Astrocyte (in vitro differentiated cells and primary cell): Measurements from ENCODE around the gene CCDC191. TPM values are rescaled to one million over a fixed set of nuclear protein-coding genes. Genes with fewer than 3 reads are reported as not detected.
A peak's percentile ranks its signal among the peaks of the same experiment; 100 is the strongest.

Source experiments
- DNase-seq: peaks from one replicate; pipeline ENCODE4 v3.0.0-alpha.2; 2010; ENCODE audit warnings: low read depth
- FAIRE-seq: peaks from 2 replicates; lab custom pipeline; 2011; peaks lifted over from hg19 to GRCh38; lab: Jason Lieb, UNC
- H2AFZ ChIP-seq: 2 replicates; pipeline ENCODE4 v1.6.0; 2012; ENCODE audit warnings: low read depth, low read length, inconsistent platforms
- H3K27ac ChIP-seq: 2 replicates; pipeline ENCODE4 v1.5.1; 2011; ENCODE audit warnings: low read depth, low read length, inconsistent platforms
- H3K27me3 ChIP-seq: 2 replicates; pipeline ENCODE4 v1.6.0; 2011; ENCODE audit warnings: low read length, inconsistent platforms; ENCODE audit not compliant: insufficient read depth
- H3K36me3 ChIP-seq: 2 replicates; pipeline ENCODE4 v1.5.1; 2011; ENCODE audit warnings: low read length, inconsistent platforms; ENCODE audit not compliant: insufficient read depth
- H3K4me1 ChIP-seq: 2 replicates; pipeline ENCODE4 v1.5.1; 2011; ENCODE audit warnings: low read length, inconsistent platforms; ENCODE audit not compliant: insufficient read depth
- H3K4me2 ChIP-seq: 2 replicates; pipeline ENCODE4 v1.6.0; 2012; ENCODE audit warnings: low read length, inconsistent platforms
- H3K4me3 ChIP-seq: 2 replicates; pipeline ENCODE4 v1.5.1; 2011; ENCODE audit warnings: low read depth, mild to moderate bottlenecking, low read length, inconsistent platforms; ENCODE audit not compliant: insufficient read depth
- H3K79me2 ChIP-seq: 2 replicates; pipeline ENCODE4 v1.6.0; 2012; ENCODE audit warnings: mild to moderate bottlenecking, low read length, inconsistent platforms; ENCODE audit not compliant: insufficient read depth
- H3K9ac ChIP-seq: 2 replicates; pipeline ENCODE4 v1.6.0; 2012; ENCODE audit warnings: mild to moderate bottlenecking, low read length, inconsistent platforms
- H3K9me3 ChIP-seq: 2 replicates; pipeline ENCODE4 v1.5.1; 2012; ENCODE audit warnings: low read depth, mild to moderate bottlenecking, low read length, inconsistent platforms; ENCODE audit not compliant: insufficient read depth
- H4K20me1 ChIP-seq: 2 replicates; pipeline ENCODE4 v1.6.0; 2012; ENCODE audit warnings: low read length, inconsistent platforms; ENCODE audit not compliant: insufficient read depth
- H3K27ac Mint-ChIP-seq: one replicate; pipeline ENCODE4 v1.8.0; 2021; ENCODE audit warnings: mild to moderate bottlenecking, mixed read lengths; ENCODE audit not compliant: unreplicated experiment
- H3K27me3 Mint-ChIP-seq: one replicate; pipeline ENCODE4 v1.8.0; 2021; ENCODE audit warnings: low read depth, mixed read lengths; ENCODE audit not compliant: unreplicated experiment
- H3K36me3 Mint-ChIP-seq: one replicate; pipeline ENCODE4 v1.8.0; 2021; ENCODE audit warnings: low read depth, mixed read lengths; ENCODE audit not compliant: unreplicated experiment
- H3K4me1 Mint-ChIP-seq: one replicate; pipeline ENCODE4 v1.8.0; 2021; ENCODE audit warnings: low read depth, mixed read lengths; ENCODE audit not compliant: unreplicated experiment
- H3K4me3 Mint-ChIP-seq: one replicate; pipeline ENCODE4 v1.8.0; 2021; ENCODE audit warnings: mild to moderate bottlenecking, moderate library complexity, mixed read lengths; ENCODE audit not compliant: unreplicated experiment
- H3K9me3 Mint-ChIP-seq: one replicate; pipeline ENCODE4 v1.8.0; 2021; ENCODE audit warnings: mild to moderate bottlenecking, mixed read lengths; ENCODE audit not compliant: unreplicated experiment
- EZH2 ChIP-seq: IDR thresholded peaks from 2 replicates; pipeline ENCODE4 v1.6.1; 2012; ENCODE audit warnings: mild to moderate bottlenecking, low read length, inconsistent platforms; ENCODE audit not compliant: insufficient read depth
- total RNA-seq: library from RNA; stranded (reverse); gene quantifications from 2 replicates; pipeline ENCODE4 v1.2.1, GENCODE V29; 2021
- TF ChIP-seq, protein P1 (sequence below): IDR thresholded peaks from 2 replicates; pipeline ENCODE4 v1.5.1; 2011; ENCODE audit warnings: low read depth, mild to moderate bottlenecking, inconsistent platforms, low read length, moderate library complexity; ENCODE audit not compliant: insufficient read depth

The CCDC191 gene
- total RNA-seq, 1 donor from 2014 or later = 2.5 TPM

DNA sequence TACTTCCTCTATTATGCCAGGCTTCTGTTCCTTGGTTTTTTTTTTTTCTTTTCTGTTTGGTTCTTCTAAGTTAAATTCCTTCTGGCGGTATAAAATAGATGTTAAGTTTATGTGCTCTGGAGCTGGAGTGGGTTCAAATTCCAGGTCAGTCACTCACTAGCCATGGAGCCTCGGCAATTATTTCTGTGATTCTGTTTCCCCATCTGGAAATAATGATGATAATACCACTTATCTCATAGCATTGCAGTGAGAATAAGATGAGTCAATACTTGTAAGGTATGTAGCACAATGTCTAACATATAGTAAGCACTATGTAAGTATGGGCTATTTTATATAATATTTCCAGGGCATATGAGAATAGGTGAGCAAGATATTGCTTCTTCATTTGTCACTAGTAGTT, 141.7 kb downstream of the CCDC191 start:
- Histone ChIP-seq H3K4me3 (no peak overlapping the region), H3K36me3 (no peaks in the 10 kb centered on the region), H2AFZ (no peak overlapping the region), H3K9me3 (no peaks in the 10 kb centered on the region), H3K27me3 (no peaks in the 10 kb centered on the region), H3K9ac (no peak overlapping the region), H3K79me2 (no peaks in the 10 kb centered on the region), H3K27ac (no peak overlapping the region), H3K4me1 (peaks cover 9% of the 10 kb centered on the region), H3K4me2 (peak overlapping the region; percentile 55), H4K20me1 (no peaks in the 10 kb centered on the region)
- Mint-ChIP-seq H3K9me3 (no peaks in the 10 kb centered on the region), H3K27me3 (peaks cover 2% of the 10 kb centered on the region), H3K36me3 (no peaks in the 10 kb centered on the region), H3K27ac (no peak overlapping the region), H3K4me3 (no peak overlapping the region), H3K4me1 (no peaks in the 10 kb centered on the region)
- TF ChIP-seq, protein P1, sequence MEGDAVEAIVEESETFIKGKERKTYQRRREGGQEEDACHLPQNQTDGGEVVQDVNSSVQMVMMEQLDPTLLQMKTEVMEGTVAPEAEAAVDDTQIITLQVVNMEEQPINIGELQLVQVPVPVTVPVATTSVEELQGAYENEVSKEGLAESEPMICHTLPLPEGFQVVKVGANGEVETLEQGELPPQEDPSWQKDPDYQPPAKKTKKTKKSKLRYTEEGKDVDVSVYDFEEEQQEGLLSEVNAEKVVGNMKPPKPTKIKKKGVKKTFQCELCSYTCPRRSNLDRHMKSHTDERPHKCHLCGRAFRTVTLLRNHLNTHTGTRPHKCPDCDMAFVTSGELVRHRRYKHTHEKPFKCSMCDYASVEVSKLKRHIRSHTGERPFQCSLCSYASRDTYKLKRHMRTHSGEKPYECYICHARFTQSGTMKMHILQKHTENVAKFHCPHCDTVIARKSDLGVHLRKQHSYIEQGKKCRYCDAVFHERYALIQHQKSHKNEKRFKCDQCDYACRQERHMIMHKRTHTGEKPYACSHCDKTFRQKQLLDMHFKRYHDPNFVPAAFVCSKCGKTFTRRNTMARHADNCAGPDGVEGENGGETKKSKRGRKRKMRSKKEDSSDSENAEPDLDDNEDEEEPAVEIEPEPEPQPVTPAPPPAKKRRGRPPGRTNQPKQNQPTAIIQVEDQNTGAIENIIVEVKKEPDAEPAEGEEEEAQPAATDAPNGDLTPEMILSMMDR = no peak
- TF ChIP-seq EZH2 = no peak
- peak; percentile 66 for DNase-seq
- peak; percentile 95 for FAIRE-seq

Other genes starting within 250 kb of the CCDC191 start
- 3.7 TPM in 2 replicates for gene GRAMD1C, start 217.7 kb downstream of the CCDC191 start, total RNA-seq
- gene ZDHHC23, start 108.5 kb downstream of the CCDC191 start, total RNA-seq = 0.67 and 0.68 TPM in 2 replicates
- gene QTRT2, start 211 bp upstream of the CCDC191 start, total RNA-seq = 17.2 and 22.7 TPM in 2 replicates
- not detected in 2 replicates for gene DRD3, start 122.5 kb upstream of the CCDC191 start, total RNA-seq
- not detected in 2 replicates for gene ZNF80, start 181.1 kb upstream of the CCDC191 start, total RNA-seq
- not detected in 2 replicates for gene TIGIT, start 237.5 kb upstream of the CCDC191 start, total RNA-seq